ENCODE data around the gene KIF4A.
"Not testable (repeated sequence)": the region's sequence is repeated elsewhere in the genome, so short reads cannot be mapped to it uniquely, and the experiment has no call there.

KIF4A gene

GRCh38 chrX:70260104-70260503 is 29.8 kb upstream of the KIF4A start, which contains the start of gene P2RY4:
TSS of gene P2RY4 (minus strand) at chrX:70260204. CDS start at chrX:70259624, 580 bp downstream.
- TF ChIP-seq CTCF (IDR thresholded peaks at IDR 0.05; ENCODE audit: insufficient read depth, low read length, missing control alignments), result no peak
- POLR2A ChIA-PET, result no interaction called here
- no peak within 1 kb of the TSS for H3K4me3 ChIP-seq (ENCODE audit: low read depth, low read length)
- DNase-seq (ENCODE audit: low read depth, low spot score), result no peak
- CTCF ChIA-PET, result interaction anchor here (0.9 kb wide), 1 partner anchor 127 kb away, joined by 3 read pairs; the partner anchor contains the start of gene IGBP1

GRCh38 chrX:70262952-70263567 is 26.8 kb upstream of the KIF4A start:
- POLR2A ChIA-PET, result no interaction called here
- CTCF ChIA-PET, result interaction anchor here (0.7 to 0.9 kb wide), 2 partner anchors 92 to 130 kb away, joined by 4 read pairs; partner anchors contain the start of gene IGBP1
- no peak for DNase-seq (ENCODE audit: low read depth, low spot score)

DNA sequence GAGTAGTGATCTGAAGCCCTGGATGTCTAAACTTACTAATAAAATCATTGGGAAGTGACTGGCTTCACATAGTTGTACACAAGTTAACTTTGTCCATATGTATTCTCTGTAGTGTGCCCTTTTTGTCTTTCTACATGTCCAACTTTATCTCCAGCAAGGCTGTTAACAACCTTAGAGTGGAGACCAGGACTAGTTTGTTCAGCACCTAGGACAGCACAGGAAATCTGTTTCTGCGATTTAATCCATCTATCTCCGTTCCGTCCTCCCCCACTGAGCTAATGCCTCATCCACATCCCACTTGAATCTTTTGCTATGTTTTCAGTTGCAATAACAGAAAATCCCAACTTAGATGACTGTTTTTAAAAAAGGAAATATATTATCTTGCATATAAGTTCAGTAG is 25.1 kb upstream of the KIF4A start:
- POLR2A ChIA-PET, result no interaction called here
- no peak for DNase-seq (ENCODE audit: low read depth, low spot score)
- no peak for TF ChIP-seq CTCF (IDR thresholded peaks at IDR 0.05; ENCODE audit: insufficient read depth, low read length, missing control alignments)
- CTCF ChIA-PET, result no interaction called here
- H3K4me3 ChIP-seq (ENCODE audit: low read depth, low read length), result no peak overlapping the region

More at GRCh38 chrX:70262952-70263567, 26.8 kb upstream of the KIF4A start:
- no peak overlapping the region for H3K4me3 ChIP-seq (ENCODE audit: low read depth, low read length)
- TF ChIP-seq CTCF (IDR thresholded peaks at IDR 0.05; ENCODE audit: insufficient read depth, low read length, missing control alignments), result peak; percentile 62

- ChIA-PET POLR2A (no interaction called here), CTCF (no interaction called here)
- DNase-seq (ENCODE audit: low read depth, low spot score), result no peak
- no peak for TF ChIP-seq CTCF (IDR thresholded peaks at IDR 0.05; ENCODE audit: insufficient read depth, low read length, missing control alignments)
- no peak within 1 kb of the TSS for H3K4me3 ChIP-seq (ENCODE audit: low read depth, low read length)
These were observed 21.9 kb upstream of the KIF4A start, which contains the start of gene ARR3 for GRCh38 chrX:70268034-70268433. TSS of gene ARR3 (plus strand) at chrX:70268334. CDS start at chrX:70269386, 1,052 bp downstream.

DNA sequence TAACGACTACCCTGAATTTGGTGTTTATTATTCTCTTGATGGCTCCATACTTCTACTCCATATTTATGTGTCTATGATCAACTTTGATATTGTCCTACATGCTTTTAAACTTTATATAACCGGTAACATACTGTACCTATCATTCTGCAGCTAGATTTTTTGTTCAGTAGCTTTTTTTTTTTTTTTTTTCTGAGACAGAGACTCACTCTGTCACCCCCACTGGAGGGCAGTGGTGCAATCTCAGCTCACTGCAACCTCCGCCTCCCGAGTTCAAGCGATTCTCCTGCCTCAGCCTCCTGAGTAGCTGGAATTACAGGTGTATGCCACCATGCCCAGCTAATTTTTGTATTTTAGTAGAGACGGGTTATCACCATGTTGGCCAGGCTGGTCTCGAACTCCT is 15.9 kb upstream of the KIF4A start:
- DNase-seq (ENCODE audit: low read depth, low spot score); H3K4me3 ChIP-seq (ENCODE audit: low read depth, low read length); CTCF ChIA-PET; POLR2A ChIA-PET: not testable (repeated sequence)

GRCh38 chrX:70279081-70279480 is 10.8 kb upstream of the KIF4A start:
- H3K4me3 ChIP-seq (ENCODE audit: low read depth, low read length), result no peak overlapping the region
- ChIA-PET CTCF (no interaction called here), POLR2A (no interaction called here)
- no peak for DNase-seq (ENCODE audit: low read depth, low spot score)
- no peak for TF ChIP-seq CTCF (IDR thresholded peaks at IDR 0.05; ENCODE audit: insufficient read depth, low read length, missing control alignments)

DNA sequence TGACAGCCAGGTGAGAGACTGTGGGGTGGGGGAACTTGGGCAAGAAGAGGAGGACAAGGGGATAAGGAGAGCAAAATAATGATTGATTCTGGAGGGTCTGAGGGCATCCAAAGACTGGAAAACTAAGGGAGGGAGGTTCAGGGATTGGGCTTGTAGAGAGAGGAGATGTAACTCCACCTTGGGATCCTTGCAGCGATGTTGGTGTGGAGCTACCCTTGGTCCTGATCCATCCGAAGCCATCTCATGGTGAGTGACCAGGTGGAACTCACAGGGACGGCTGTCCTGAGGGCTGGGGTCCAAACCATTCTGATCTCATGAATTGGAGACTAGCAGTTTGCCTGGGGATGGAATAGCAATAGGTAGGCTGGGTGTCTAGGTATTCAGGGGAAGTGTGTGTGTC is 9.3 kb upstream of the KIF4A start:
- H3K4me3 ChIP-seq (ENCODE audit: low read depth, low read length), result no peak overlapping the region
- CTCF ChIA-PET, result no interaction called here
- no peak for TF ChIP-seq CTCF (IDR thresholded peaks at IDR 0.05; ENCODE audit: insufficient read depth, low read length, missing control alignments)
- no peak for DNase-seq (ENCODE audit: low read depth, low spot score)
- POLR2A ChIA-PET, result no interaction called here
